ENCODE results near the gene RGS9BP. TPM values are rescaled to one million over a fixed set of nuclear protein-coding genes. Genes with fewer than 3 reads are reported as not detected.

Gene RGS9BP
- polyA plus RNA-seq, 3 donors: 0.03 TPM; not detected in 2

DNA sequence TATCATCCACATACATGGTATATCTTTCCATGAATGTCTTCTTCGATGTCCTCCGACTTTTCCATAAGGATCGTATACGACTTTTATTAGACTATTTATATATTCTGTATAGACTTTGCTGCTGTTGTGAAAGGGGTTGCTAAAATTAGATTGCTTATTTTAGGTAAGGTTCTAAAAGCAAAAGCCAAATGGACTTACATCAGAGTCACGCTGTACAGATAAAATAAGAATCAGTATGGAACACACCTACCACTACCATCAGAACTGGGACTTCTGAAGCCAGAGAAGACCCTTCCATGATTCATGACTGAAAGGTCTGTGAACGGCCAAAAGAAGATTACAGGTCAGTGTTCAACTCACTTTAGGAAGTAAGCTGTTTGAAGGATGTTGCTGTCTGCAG is 9.6 kb upstream of the RGS9BP start:
- Mint-ChIP-seq H3K9me3 (peaks cover 0 to 3% (median 0%) of the 10 kb centered on the region in 7 donors), H3K4me1 (peaks cover 27% of the 10 kb centered on the region), H3K27me3 (ENCODE audit: low read depth in 3 of 3) (no peaks in the 10 kb centered on the region), H3K4me3 (no peak overlapping the region), H3K36me3 (peaks cover 16 to 37% of the 10 kb centered on the region in 2 donors), H3K27ac (no peak overlapping the region)
- DNase-seq: no peak
- no peaks in the 10 kb centered on the region for H3K9me3 ChIP-seq (replicated peaks in 1 of 2; ENCODE audit: control insufficient read depth in 1 of 2, insufficient read depth in 1 of 2, low read length in 2 of 2)
- no peak overlapping the region for H3K9ac ChIP-seq (ENCODE audit: insufficient read depth, low read length, poor library complexity, severe bottlenecking)
- WGBS (ENCODE audit: insufficient coverage): no CpG with 5 or more reads among the region's 6 CpGs
- TF ChIP-seq, protein P1, sequence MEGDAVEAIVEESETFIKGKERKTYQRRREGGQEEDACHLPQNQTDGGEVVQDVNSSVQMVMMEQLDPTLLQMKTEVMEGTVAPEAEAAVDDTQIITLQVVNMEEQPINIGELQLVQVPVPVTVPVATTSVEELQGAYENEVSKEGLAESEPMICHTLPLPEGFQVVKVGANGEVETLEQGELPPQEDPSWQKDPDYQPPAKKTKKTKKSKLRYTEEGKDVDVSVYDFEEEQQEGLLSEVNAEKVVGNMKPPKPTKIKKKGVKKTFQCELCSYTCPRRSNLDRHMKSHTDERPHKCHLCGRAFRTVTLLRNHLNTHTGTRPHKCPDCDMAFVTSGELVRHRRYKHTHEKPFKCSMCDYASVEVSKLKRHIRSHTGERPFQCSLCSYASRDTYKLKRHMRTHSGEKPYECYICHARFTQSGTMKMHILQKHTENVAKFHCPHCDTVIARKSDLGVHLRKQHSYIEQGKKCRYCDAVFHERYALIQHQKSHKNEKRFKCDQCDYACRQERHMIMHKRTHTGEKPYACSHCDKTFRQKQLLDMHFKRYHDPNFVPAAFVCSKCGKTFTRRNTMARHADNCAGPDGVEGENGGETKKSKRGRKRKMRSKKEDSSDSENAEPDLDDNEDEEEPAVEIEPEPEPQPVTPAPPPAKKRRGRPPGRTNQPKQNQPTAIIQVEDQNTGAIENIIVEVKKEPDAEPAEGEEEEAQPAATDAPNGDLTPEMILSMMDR (IDR thresholded peaks at IDR 0.05): no peak
- no peak overlapping the region for H2AFZ ChIP-seq (ENCODE audit: insufficient read depth, low read depth, low read length, poor library complexity, severe bottlenecking)
- no peak overlapping the region for H3K4me2 ChIP-seq (replicated peaks; ENCODE audit: extremely low read depth, low read length, poor library complexity, severe bottlenecking)
- H3K79me2 ChIP-seq (ENCODE audit: insufficient read depth, low read length): peaks cover 85% of the 10 kb centered on the region
- H3K27me3 ChIP-seq (ENCODE audit: control insufficient read depth in 2 of 2, insufficient read depth in 2 of 2, low read length in 2 of 2): no peaks in the 10 kb centered on the region
- peaks cover 17 to 18% of the 10 kb centered on the region in 2 donors for H3K4me1 ChIP-seq (ENCODE audit: control insufficient read depth in 1 of 2, insufficient read depth in 2 of 2, low read length in 2 of 2)
- no peak overlapping the region for H3K4me3 ChIP-seq (replicated peaks in 1 of 3; ENCODE audit: low read depth in 2 of 3, low read length in 3 of 3)
- H4K20me1 ChIP-seq (ENCODE audit: insufficient read depth, low read length): peaks cover 72% of the 10 kb centered on the region
- H3K36me3 ChIP-seq (replicated peaks in 1 of 2; ENCODE audit: control insufficient read depth in 1 of 2, insufficient read depth in 2 of 2, low read length in 2 of 2): peaks cover 5 to 16% of the 10 kb centered on the region in 2 donors
- no peak overlapping the region for H3K27ac ChIP-seq (ENCODE audit: low read depth in 1 of 2, low read length in 2 of 2)
- intact Hi-C loops (cut with micrococcal nuclease): no loop called here

DNA sequence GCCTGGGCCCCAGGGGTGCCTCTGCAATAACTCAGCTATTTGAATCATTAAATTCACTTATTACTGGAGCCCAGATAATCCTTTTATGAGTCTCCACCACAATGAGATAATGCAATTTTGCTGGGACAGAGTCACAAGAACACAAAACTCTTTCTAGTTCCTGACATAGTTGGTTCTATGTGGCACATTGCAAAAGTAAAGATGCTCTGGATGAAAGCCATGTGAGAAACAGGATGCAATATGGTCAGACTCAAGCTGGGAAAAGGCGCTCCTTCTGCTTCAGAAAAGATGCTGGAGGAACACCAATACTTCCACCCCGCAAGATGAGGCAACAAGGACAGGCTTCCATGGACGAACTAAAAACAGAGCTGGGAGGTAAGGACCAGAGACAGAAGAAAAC is 6.3 kb upstream of the RGS9BP start:
- H3K27me3 ChIP-seq (ENCODE audit: control insufficient read depth in 2 of 2, insufficient read depth in 2 of 2, low read length in 2 of 2): no peaks in the 10 kb centered on the region
- Mint-ChIP-seq H3K27me3 (ENCODE audit: low read depth in 3 of 3) (peaks cover 0 to 5% (median 0%) of the 10 kb centered on the region in 3 donors), H3K27ac (peak overlapping the region in 1 of 7 donors; percentile 34), H3K4me3 (no peak overlapping the region), H3K4me1 (peaks cover 40% of the 10 kb centered on the region), H3K9me3 (peaks cover 0 to 2% (median 0%) of the 10 kb centered on the region in 7 donors), H3K36me3 (peaks cover 18 to 32% of the 10 kb centered on the region in 2 donors)
- 0% methylated on average over 1 of the region's 3 CpGs for WGBS (ENCODE audit: insufficient coverage)
- peaks cover 86% of the 10 kb centered on the region for H4K20me1 ChIP-seq (ENCODE audit: insufficient read depth, low read length)
- H3K79me2 ChIP-seq (ENCODE audit: insufficient read depth, low read length): peaks cover 89% of the 10 kb centered on the region
- H3K36me3 ChIP-seq (replicated peaks in 1 of 2; ENCODE audit: control insufficient read depth in 1 of 2, insufficient read depth in 2 of 2, low read length in 2 of 2): peaks cover 5 to 16% of the 10 kb centered on the region in 2 donors
- intact Hi-C loops (cut with micrococcal nuclease): no loop called here
- DNase-seq: no peak
- no peak overlapping the region for H3K9ac ChIP-seq (ENCODE audit: insufficient read depth, low read length, poor library complexity, severe bottlenecking)
- no peaks in the 10 kb centered on the region for H3K9me3 ChIP-seq (replicated peaks in 1 of 2; ENCODE audit: control insufficient read depth in 1 of 2, insufficient read depth in 1 of 2, low read length in 2 of 2)
- no peak overlapping the region for H2AFZ ChIP-seq (ENCODE audit: insufficient read depth, low read depth, low read length, poor library complexity, severe bottlenecking)
- H3K4me3 ChIP-seq (replicated peaks in 1 of 3; ENCODE audit: low read depth in 2 of 3, low read length in 3 of 3): no peak overlapping the region
- H3K4me1 ChIP-seq (ENCODE audit: control insufficient read depth in 1 of 2, insufficient read depth in 2 of 2, low read length in 2 of 2): peaks cover 28 to 30% of the 10 kb centered on the region in 2 donors
- H3K27ac ChIP-seq (ENCODE audit: low read depth in 1 of 2, low read length in 2 of 2): no peak overlapping the region
- no peak overlapping the region for H3K4me2 ChIP-seq (replicated peaks; ENCODE audit: extremely low read depth, low read length, poor library complexity, severe bottlenecking)
- TF ChIP-seq, protein P1 (IDR thresholded peaks at IDR 0.05): no peak
